ENCODE measurements around the gene MFSD11.
"Not testable (repeated sequence)": the region's sequence is repeated elsewhere in the genome, so short reads cannot be mapped to it uniquely, and the experiment has no call there.

The MFSD11 gene

DNA sequence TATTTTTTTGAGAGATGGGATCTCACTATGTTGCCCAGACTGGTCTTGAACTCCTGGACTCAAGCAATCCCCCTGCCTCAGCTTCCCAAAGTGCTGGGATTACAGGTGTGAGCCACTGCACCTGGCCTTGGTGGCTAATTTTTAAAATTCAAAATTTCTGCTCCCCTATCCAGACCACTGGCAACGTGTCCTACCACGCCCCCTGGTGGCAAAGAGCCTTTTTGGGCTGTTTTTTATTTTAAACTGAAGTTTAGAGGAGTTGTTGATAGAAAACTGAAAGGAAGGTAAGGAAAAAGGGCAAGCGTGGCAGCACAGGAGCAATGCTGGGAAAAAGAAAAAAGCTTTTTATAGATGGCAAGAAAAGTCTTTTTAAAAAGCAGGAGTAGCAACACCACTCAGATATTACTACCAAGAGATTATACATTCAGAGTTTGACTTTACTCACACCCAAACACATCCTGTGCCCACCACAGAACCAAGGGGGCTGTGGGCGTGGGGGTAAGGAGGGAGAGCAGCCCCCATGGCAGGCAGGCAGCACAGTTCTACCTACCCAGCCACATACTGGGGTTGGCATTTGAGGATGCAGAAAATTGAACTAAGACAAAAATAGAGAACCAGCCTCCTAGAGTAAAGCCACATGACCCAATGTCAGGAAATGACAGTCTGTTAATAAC, 23.0 kb upstream of the MFSD11 start:
- TF ChIP-seq ZNF274 (IDR thresholded peaks at IDR 0.05; ENCODE audit: low read depth, low read length): no peak
- no peak overlapping the region for H3K4me3 ChIP-seq (ENCODE audit: low read length)

GRCh38 chr17:76715496-76715830, 22.5 kb upstream of the MFSD11 start:
- H3K4me3 ChIP-seq (ENCODE audit: low read length): no peak overlapping the region
- no peak for TF ChIP-seq ZNF274 (IDR thresholded peaks at IDR 0.05; ENCODE audit: low read depth, low read length)

- no peak overlapping the region for H3K4me3 ChIP-seq (ENCODE audit: low read length)
- TF ChIP-seq ZNF274 (IDR thresholded peaks at IDR 0.05; ENCODE audit: low read depth, low read length): no peak
Measured at GRCh38 chr17:76716146-76716838, 21.6 kb upstream of the MFSD11 start.

- H3K4me3 ChIP-seq (ENCODE audit: low read length): no peak overlapping the region
- TF ChIP-seq ZNF274 (IDR thresholded peaks at IDR 0.05; ENCODE audit: low read depth, low read length): no peak
Measured at GRCh38 chr17:76716839-76717215, 21.1 kb upstream of the MFSD11 start.

DNA sequence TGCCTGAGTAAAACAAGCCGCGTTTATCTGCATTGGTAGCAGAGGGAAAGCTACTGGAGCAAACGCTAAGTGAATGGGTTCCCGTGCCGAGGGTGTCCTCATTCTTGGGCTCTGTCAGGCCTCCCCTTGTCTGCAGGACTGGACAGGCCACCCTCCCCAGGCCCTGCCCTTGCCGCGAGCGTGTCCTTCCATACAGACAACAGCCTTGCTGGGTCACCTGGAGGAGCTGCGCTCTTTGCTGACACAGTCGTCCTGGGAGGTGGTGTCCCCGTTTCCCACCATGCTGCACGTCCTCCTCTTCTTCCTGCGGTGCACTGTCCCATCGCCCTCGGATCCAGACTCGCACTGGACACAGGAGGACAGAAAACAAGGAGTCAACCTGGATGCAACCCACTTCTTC, 19.4 kb upstream of the MFSD11 start:
- H3K4me3 ChIP-seq (ENCODE audit: low read length): no peak overlapping the region
- no peak for TF ChIP-seq ZNF274 (IDR thresholded peaks at IDR 0.05; ENCODE audit: low read depth, low read length)

DNA sequence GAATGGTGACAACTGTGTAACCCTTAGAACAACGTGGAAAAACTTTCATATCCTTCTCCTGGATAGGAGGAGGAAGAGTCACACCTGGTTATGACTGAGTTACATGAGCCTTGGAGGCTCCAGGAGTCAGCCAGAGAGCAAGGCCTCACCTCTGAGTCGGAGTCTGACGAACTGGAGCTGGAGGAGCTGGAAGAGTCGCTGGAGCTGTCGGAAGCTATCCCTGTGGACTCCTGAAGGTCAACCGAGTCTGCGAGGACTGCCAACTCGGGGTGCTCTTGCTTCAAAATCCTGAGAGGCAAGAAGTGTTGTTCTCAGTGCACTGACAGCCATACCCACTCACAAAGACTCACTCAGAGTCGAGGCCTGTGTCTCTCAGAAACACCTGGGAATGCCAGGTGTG, 17.7 kb upstream of the MFSD11 start:
- no peak overlapping the region for H3K4me3 ChIP-seq (ENCODE audit: low read length)
- no peak for TF ChIP-seq ZNF274 (IDR thresholded peaks at IDR 0.05; ENCODE audit: low read depth, low read length)

- TF ChIP-seq ZNF274 (IDR thresholded peaks at IDR 0.05; ENCODE audit: low read depth, low read length): no peak
- no peak overlapping the region for H3K4me3 ChIP-seq (ENCODE audit: low read length)
Measured at GRCh38 chr17:76720941-76721340, 17.0 kb upstream of the MFSD11 start.

DNA sequence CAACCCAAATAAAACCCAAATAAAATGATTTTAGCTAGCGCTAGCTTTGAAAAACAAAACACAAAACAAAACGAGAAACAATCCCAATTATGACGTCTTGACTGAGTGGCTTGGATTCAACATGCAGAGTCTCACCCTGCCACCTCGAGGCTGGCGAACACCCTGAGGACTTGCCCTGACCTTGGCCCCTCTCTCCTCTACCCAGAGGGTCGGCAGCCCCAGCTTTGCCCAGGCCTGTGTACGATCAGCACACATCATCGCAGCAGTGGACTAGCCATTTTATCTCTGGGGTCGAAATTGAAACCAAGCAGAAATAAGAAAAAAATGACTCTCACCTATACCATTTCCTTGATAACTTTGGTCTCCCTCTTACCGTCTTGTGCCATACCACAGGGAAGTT, 16.5 kb upstream of the MFSD11 start:
- H3K4me3 ChIP-seq (ENCODE audit: low read length): no peak overlapping the region
- no peak for TF ChIP-seq ZNF274 (IDR thresholded peaks at IDR 0.05; ENCODE audit: low read depth, low read length)

DNA sequence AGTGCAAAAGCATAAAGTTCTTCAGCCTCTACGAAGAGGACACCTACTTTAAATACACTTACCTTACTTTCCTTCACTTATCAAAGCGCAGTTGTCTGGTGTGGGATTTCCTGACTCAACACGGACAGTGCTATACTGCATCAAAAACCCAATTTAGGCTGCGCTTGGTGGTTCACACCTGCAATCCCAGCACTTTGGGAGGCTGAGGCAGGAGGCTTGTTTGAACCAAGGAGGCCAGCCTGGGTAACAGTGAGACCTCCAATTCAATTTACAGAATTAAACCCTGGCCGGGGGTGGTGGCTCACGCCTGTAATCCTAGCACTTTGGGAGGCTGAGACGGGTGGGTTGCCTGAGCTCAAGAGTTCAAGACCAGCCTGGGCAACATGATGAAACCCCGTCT, 15.6 kb upstream of the MFSD11 start:
- TF ChIP-seq ZNF274 (IDR thresholded peaks at IDR 0.05; ENCODE audit: low read depth, low read length): no peak
- no peak overlapping the region for H3K4me3 ChIP-seq (ENCODE audit: low read length)

- H3K4me3 ChIP-seq (ENCODE audit: low read length): not testable (repeated sequence)
Measured at GRCh38 chr17:76722977-76723376, 14.9 kb upstream of the MFSD11 start.

DNA sequence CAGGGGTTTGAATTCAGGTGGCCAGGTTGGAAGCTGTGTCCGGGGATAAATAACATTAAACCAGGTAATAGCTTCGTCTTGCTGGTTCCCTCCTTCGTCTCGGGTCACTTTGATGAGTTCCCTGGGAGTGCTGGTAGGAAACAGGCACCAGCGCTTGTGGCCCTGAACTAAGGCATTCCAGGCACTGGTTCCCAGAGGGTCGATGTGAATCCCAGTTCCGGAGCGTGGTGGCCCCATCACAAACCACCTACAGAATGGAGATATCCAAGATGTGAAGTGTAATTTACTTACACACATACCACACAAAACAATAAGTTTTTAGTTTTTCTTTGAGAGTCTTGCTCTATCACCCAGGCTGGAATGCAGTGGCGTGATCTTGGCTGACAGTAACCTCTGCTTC, 14.1 kb upstream of the MFSD11 start:
- no peak overlapping the region for H3K4me3 ChIP-seq (ENCODE audit: low read length)
- no peak for TF ChIP-seq ZNF274 (IDR thresholded peaks at IDR 0.05; ENCODE audit: low read depth, low read length)

GRCh38 chr17:76725580-76726230, 12.2 kb upstream of the MFSD11 start:
- no peak for TF ChIP-seq ZNF274 (IDR thresholded peaks at IDR 0.05; ENCODE audit: low read depth, low read length)
- H3K4me3 ChIP-seq (ENCODE audit: low read length): peak overlapping the region; percentile 93

- TF ChIP-seq ZNF274 (IDR thresholded peaks at IDR 0.05; ENCODE audit: low read depth, low read length): no peak
- H3K4me3 ChIP-seq (ENCODE audit: low read length): peak within 1 kb of the TSS; percentile 93
Measured at GRCh38 chr17:76726231-76726775, 11.6 kb upstream of the MFSD11 start, which contains the start of gene JMJD6. Gene JMJD6 (minus strand): TSS chr17:76726606. CDS start chr17:76726475, 131 bp downstream.

- peak within 1 kb of the TSS; percentile 93 for H3K4me3 ChIP-seq (ENCODE audit: low read length)
- no peak for TF ChIP-seq ZNF274 (IDR thresholded peaks at IDR 0.05; ENCODE audit: low read depth, low read length)
Measured at GRCh38 chr17:76726776-76727718, 10.9 kb upstream of the MFSD11 start, which contains the start of gene METTL23. Gene METTL23 (plus strand): TSS chr17:76726839. CDS start chr17:76729711, 2,872 bp downstream.

Measured in GM08714 (cell line).